ENCODE data around the gene TAF4. TPM values are rescaled to one million over a fixed set of nuclear protein-coding genes. Genes with fewer than 3 reads are reported as not detected.

The TAF4 gene
- total and polyA plus RNA-seq, 2 donors (not counting 1 experiment from before 2014, with no cell fraction given) = 2.6 to 3.0 TPM

DNA sequence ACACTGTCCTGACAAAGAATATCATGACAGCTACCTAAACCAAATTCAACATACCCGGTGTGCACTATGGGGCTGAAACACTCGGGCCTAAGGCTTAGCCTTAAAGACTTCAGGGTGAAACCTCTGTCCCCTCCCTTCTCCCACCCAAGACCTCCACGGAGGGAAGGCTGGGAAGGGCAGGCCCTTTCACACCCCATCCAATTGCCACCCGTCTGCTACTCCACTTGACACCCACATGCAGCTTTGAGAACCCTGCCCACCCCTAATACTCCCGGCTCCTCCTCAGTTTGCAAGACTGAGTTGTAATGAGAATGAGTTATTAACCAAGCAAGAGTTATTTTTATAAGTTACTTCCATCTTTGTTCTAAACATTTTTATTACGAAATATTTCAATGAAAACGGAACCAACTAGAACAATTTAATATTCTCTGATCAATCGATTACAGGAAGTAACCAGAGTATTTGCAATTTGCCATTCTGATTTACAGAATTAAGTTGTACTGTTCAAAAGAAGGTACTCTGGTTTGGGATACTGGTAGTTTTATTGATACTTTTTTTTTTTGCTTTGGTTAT, 3.7 kb downstream of the TAF4 start:
- no peak overlapping the region for H3K27ac ChIP-seq (ENCODE audit: insufficient read depth, low read length)
- H3K27me3 ChIP-seq (ENCODE audit: control insufficient read depth, insufficient read depth, low read length) = no peaks in the 10 kb centered on the region
- no peaks in the 10 kb centered on the region for H4K20me1 ChIP-seq (ENCODE audit: control insufficient read depth, extremely low read depth, insufficient read depth, low read length)
- no peak overlapping the region for H3K4me3 ChIP-seq (replicated peaks in 1 of 4; ENCODE audit: control extremely low read depth in 1 of 4, insufficient read depth in 1 of 4, low read depth in 3 of 4, low read length in 4 of 4)
- H3K79me2 ChIP-seq (ENCODE audit: control insufficient read depth, insufficient read depth, low read length) = peaks cover 31% of the 10 kb centered on the region
- H3K4me1 ChIP-seq (ENCODE audit: control insufficient read depth, extremely low read depth, insufficient read depth, low read length) = peaks cover 12% of the 10 kb centered on the region
- DNase-seq (ENCODE audit: low read depth in 2 of 2) = no peak
- no peak overlapping the region for H3K9ac ChIP-seq (ENCODE audit: insufficient read depth, low read length)
- no peak for TF ChIP-seq CTCF (conservative IDR thresholded peaks at IDR 0.05 in 1 of 2, IDR thresholded peaks at IDR 0.05 in 1 of 2; ENCODE audit: low read depth in 1 of 2, low read length in 2 of 2)
- no peak for TF ChIP-seq EZH2 (IDR thresholded peaks at IDR 0.05; ENCODE audit: low read length, missing control alignments)
- H2AFZ ChIP-seq (ENCODE audit: low read length) = no peak overlapping the region
- H3K4me2 ChIP-seq (ENCODE audit: extremely low read depth, insufficient read depth, low read length) = no peak overlapping the region
- no peaks in the 10 kb centered on the region for H3K9me3 ChIP-seq (ENCODE audit: control insufficient read depth, insufficient read depth, low read depth, low read length)
- H3K36me3 ChIP-seq (ENCODE audit: control insufficient read depth, insufficient read depth, low read length) = no peaks in the 10 kb centered on the region

GRCh38 chr20:62060631-62061541, 4.8 kb downstream of the TAF4 start:
- H3K4me1 ChIP-seq (ENCODE audit: control insufficient read depth, extremely low read depth, insufficient read depth, low read length) = peaks cover 9% of the 10 kb centered on the region
- no peaks in the 10 kb centered on the region for H4K20me1 ChIP-seq (ENCODE audit: control insufficient read depth, extremely low read depth, insufficient read depth, low read length)
- TF ChIP-seq CTCF (conservative IDR thresholded peaks at IDR 0.05 in 1 of 2, IDR thresholded peaks at IDR 0.05 in 1 of 2; ENCODE audit: low read depth in 1 of 2, low read length in 2 of 2) (no peak), EZH2 (IDR thresholded peaks at IDR 0.05; ENCODE audit: low read length, missing control alignments) (no peak)
- no peak overlapping the region for H3K27ac ChIP-seq (ENCODE audit: insufficient read depth, low read length)
- no peaks in the 10 kb centered on the region for H3K27me3 ChIP-seq (ENCODE audit: control insufficient read depth, insufficient read depth, low read length)
- H3K79me2 ChIP-seq (ENCODE audit: control insufficient read depth, insufficient read depth, low read length) = peaks cover 37% of the 10 kb centered on the region
- no peak overlapping the region for H3K4me3 ChIP-seq (replicated peaks in 1 of 4; ENCODE audit: control extremely low read depth in 1 of 4, insufficient read depth in 1 of 4, low read depth in 3 of 4, low read length in 4 of 4)
- no peak overlapping the region for H2AFZ ChIP-seq (ENCODE audit: low read length)
- no peaks in the 10 kb centered on the region for H3K36me3 ChIP-seq (ENCODE audit: control insufficient read depth, insufficient read depth, low read length)
- H3K9ac ChIP-seq (ENCODE audit: insufficient read depth, low read length) = no peak overlapping the region
- no peak overlapping the region for H3K4me2 ChIP-seq (ENCODE audit: extremely low read depth, insufficient read depth, low read length)
- H3K9me3 ChIP-seq (ENCODE audit: control insufficient read depth, insufficient read depth, low read depth, low read length) = no peaks in the 10 kb centered on the region
- no peak for DNase-seq (ENCODE audit: low read depth in 2 of 2)

DNA sequence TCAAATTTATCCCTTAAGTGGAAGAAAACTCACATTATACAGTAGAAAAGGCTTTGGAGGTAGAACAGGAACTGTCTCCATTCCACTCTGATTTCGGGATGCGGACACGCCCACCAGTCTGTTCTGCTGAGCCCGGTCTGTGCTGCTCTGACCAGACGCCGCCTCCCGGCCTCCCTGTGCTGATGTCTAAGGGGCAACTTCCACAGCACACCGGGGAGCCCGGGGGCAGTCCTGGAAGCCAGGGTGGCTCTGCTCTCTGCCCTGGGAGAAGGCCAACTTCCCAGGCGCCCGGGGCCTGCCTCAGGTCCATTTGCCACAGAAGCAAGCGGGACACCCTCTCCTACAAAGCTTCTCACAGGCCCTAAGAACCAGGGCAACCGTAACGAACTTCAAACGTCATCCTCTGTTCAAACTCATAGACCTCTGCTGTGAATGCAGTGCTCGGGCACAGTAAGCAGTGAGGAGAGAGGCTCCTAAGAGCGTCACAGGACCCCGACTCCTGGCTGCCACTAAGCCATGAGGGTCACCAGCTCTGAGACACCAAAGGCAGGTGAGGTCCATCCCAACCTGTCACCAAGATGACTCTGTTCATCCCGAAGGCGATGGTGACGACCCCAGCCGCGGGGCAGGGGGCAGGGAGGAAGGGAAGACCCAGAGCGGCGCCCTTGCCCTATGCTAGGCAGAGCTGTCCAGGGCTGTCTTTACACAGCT, 5.6 kb downstream of the TAF4 start:
- Histone ChIP-seq H3K27ac (ENCODE audit: insufficient read depth, low read length) (no peak overlapping the region), H3K4me2 (ENCODE audit: extremely low read depth, insufficient read depth, low read length) (no peak overlapping the region), H3K36me3 (ENCODE audit: control insufficient read depth, insufficient read depth, low read length) (no peaks in the 10 kb centered on the region), H3K27me3 (ENCODE audit: control insufficient read depth, insufficient read depth, low read length) (no peaks in the 10 kb centered on the region), H4K20me1 (ENCODE audit: control insufficient read depth, extremely low read depth, insufficient read depth, low read length) (no peaks in the 10 kb centered on the region), H3K4me3 (replicated peaks in 1 of 4; ENCODE audit: control extremely low read depth in 1 of 4, insufficient read depth in 1 of 4, low read depth in 3 of 4, low read length in 4 of 4) (no peak overlapping the region), H2AFZ (ENCODE audit: low read length) (no peak overlapping the region), H3K4me1 (ENCODE audit: control insufficient read depth, extremely low read depth, insufficient read depth, low read length) (peaks cover 9% of the 10 kb centered on the region), H3K9ac (ENCODE audit: insufficient read depth, low read length) (no peak overlapping the region), H3K9me3 (ENCODE audit: control insufficient read depth, insufficient read depth, low read depth, low read length) (no peaks in the 10 kb centered on the region), H3K79me2 (ENCODE audit: control insufficient read depth, insufficient read depth, low read length) (peaks cover 43% of the 10 kb centered on the region)
- no peak for TF ChIP-seq EZH2 (IDR thresholded peaks at IDR 0.05; ENCODE audit: low read length, missing control alignments)
- no peak for TF ChIP-seq CTCF (conservative IDR thresholded peaks at IDR 0.05 in 1 of 2, IDR thresholded peaks at IDR 0.05 in 1 of 2; ENCODE audit: low read depth in 1 of 2, low read length in 2 of 2)
- no peak for DNase-seq (ENCODE audit: low read depth in 2 of 2)

All from fibroblast of lung (primary cell).